Cardiac ventricle fibroblast (primary cell): ENCODE results near the gene SYPL2. TPM values are rescaled to one million over a fixed set of nuclear protein-coding genes. Genes with fewer than 3 reads are reported as not detected.

Experiments
- total RNA-seq: library from RNA; depleted of rRNA; stranded (reverse); fragments of >200 nt; gene quantifications from 2 replicates; pipeline ENCODE4 v1.2.3, GENCODE V29; 2015

Gene SYPL2
- total RNA-seq, result 0.29 and 1.00 TPM in 2 replicates

GRCh38 chr1:109466452-109467300 is at the start of gene SYPL2:
Gene SYPL2 (plus strand): TSS chr1:109466546. CDS start chr1:109466844, 298 bp downstream.

DNA sequence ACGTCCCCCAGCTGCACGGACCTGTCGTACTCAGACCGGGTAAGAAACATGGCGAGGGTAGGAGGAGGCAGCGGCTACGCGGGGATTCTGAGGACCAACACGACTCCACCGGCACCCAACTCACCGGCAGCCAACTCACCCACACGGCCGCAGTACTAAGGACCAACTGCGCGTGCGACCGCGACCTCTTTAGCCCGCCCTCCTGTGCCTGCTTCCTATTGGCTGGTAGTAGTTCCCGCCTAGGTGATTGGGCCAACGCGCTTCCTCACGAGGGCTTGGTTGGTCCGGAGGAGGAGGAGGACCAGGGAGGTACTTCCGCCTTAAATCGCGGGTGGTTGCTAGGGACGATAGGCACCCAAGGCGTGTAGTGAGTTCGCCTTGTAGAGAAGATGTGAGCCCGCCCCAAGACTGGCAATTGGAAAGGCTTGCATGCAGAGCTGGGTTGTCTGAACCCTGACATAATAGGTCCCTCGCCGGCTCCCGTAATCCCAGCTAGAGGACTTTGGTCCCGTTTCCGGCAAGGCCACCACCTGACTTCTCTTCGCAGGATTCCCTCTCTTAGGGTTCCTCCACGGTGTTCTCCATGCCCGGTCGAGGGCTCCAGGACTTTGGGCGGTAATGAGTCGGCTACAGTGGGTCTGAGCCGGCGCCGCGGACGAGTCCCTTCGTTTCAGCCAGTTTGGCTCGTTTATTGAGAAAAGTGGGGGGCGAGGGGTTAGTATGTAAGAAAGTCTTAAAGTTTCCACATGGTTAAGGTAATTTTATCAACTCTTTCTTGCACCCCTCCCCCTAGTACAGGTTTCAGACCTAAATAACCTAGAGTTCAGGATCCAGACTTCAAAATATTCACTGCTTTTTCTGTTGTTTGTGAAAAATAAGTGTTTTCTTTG is 39.8 kb upstream of the SYPL2 start, which contains the start of gene PSMA5:
Gene PSMA5 (minus strand): TSS at position 168 of the 890 bp plus-strand sequence. CDS start 118 bp downstream, at position 50.

GRCh38 chr1:109483672-109484518 is 17.5 kb downstream of the SYPL2 start, which contains the start of gene ATXN7L2:
Gene ATXN7L2 (plus strand): TSS chr1:109483905. CDS start chr1:109483954, 49 bp downstream.

GRCh38 chr1:109493805-109494539 is 27.6 kb downstream of the SYPL2 start, which contains the start of gene CYB561D1:
Gene CYB561D1 (plus strand): TSS chr1:109494094. CDS start chr1:109494140, 46 bp downstream.

DNA sequence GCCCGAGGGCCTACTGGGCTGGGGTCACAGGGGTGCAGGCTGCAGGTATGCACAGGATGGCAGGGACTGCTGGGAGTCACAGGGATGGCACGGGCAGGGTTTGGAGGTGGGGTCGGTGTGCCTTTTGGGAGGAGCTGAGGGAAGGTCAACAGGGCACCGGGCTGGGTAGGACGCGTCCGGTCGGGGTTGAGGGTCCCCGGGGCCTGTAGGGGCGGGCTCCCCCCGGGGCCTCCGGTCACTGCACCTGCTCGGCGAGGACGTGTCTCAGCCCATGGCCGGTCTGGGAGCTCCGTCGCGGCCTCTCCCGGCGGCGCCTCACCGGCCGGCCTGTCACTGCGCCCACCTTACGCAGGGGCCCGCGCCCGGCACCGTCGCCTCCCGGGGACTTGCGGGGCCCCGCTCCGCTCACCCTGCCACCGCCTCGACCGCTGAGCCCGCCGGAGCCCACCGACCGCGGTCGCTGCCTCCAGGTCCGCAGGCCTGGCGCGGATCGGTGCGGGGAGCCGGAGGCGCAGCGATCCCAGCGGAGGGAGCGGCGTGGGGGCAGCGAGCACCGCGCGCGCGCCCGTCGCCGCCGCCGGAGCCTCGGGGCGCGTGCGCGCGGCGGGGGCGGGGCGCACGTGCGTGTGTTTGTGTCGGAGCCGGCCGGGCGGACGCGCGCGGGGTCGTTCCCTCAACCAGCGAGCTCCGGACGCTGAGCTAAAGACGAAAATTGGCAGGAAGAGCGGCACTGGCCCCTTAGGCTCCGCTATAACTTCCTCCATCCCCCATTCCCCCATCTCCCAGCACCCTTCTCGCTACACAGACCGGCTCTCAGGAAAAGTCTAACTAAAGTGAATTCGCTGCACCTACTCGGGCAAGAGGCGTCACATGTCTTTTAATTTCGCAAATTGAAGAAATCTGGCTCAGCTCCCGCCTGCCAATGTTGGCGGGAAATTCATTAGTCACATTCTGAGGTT is 43.1 kb downstream of the SYPL2 start, which contains the start of gene AMIGO1:
Gene AMIGO1 (minus strand): TSS at position 552 of the 959 bp plus-strand sequence. CDS start 815 bp downstream, outside the sequence.

Other genes starting within 250 kb of the SYPL2 start
- 0.34 and 0.44 TPM in 2 replicates for gene CELSR2, start 217.0 kb upstream of the SYPL2 start, total RNA-seq
- gene PSRC1, start 183.4 kb upstream of the SYPL2 start, total RNA-seq, result 7.2 and 7.4 TPM in 2 replicates
- not detected in 2 replicates for gene MYBPHL, start 159.5 kb upstream of the SYPL2 start, total RNA-seq
- 3.5 and 4.6 TPM in 2 replicates for gene SORT1, start 68.6 kb upstream of the SYPL2 start, total RNA-seq
- 27.3 and 27.6 TPM in 2 replicates for gene PSMA5, start 40.1 kb upstream of the SYPL2 start, total RNA-seq
- 2.2 and 3.7 TPM in 2 replicates for gene ATXN7L2, start 17.4 kb downstream of the SYPL2 start, total RNA-seq
- gene CYB561D1, start 27.5 kb downstream of the SYPL2 start, total RNA-seq, result 3.8 and 5.2 TPM in 2 replicates
- gene AMIGO1, start 43.2 kb downstream of the SYPL2 start, total RNA-seq, result 1.2 and 1.4 TPM in 2 replicates
- not detected in 2 replicates for gene GPR61, start 73.3 kb downstream of the SYPL2 start, total RNA-seq
- 7.4 and 7.6 TPM in 2 replicates for gene GNAI3, start 82.1 kb downstream of the SYPL2 start, total RNA-seq
- 0.68 TPM in 1 of 2 replicates, not detected in the other for gene GNAT2, start 153.1 kb downstream of the SYPL2 start, total RNA-seq
- 48.8 and 73.6 TPM in 2 replicates for gene AMPD2, start 153.3 kb downstream of the SYPL2 start, total RNA-seq
- gene GSTM4, start 189.6 kb downstream of the SYPL2 start, total RNA-seq, result 19.7 and 39.6 TPM in 2 replicates
- 20.9 and 21.6 TPM in 2 replicates for gene GSTM2, start 201.5 kb downstream of the SYPL2 start, total RNA-seq
- gene GSTM1, start 221.3 kb downstream of the SYPL2 start, total RNA-seq, result not detected in 2 replicates
- gene GSTM5, start 245.7 kb downstream of the SYPL2 start, total RNA-seq, result 4.4 and 7.1 TPM in 2 replicates